ENCODE measurements around the gene TMTC2. TPM values are rescaled to one million over a fixed set of nuclear protein-coding genes. Genes with fewer than 3 reads are reported as not detected.

Gene TMTC2
- total and polyA plus RNA-seq, 3 donors from 2014 or later: 8.1 to 22.4 (median 19.4) TPM

DNA sequence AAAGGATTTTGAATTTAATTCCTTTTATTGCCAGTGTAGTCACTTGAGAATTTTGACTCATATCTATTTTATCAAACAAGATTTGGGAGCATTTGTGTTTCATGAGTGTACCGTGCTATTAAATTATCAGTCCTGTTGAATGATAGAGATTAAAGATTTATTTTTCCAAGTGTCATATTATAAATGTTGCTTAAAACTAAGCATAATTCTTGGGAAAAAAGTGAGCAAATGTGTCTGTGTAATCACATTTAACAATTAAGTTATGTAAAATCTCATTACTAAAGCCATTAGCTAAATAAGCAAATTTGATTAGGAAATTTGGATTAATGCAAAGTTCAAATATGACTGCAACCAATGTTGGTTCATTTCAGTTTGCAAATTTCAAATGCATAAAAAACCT is 266.7 kb downstream of the TMTC2 start:
- 91 to 94% methylated on average over 1 of the region's 1 CpG for WGBS, 2 donors

GRCh38 chr12:82954064-82954463 is 267.4 kb downstream of the TMTC2 start:
- H3K36me3 ChIP-seq (ENCODE audit: low read depth, missing control alignments): no peaks in the 10 kb centered on the region
- TF ChIP-seq, protein P1, sequence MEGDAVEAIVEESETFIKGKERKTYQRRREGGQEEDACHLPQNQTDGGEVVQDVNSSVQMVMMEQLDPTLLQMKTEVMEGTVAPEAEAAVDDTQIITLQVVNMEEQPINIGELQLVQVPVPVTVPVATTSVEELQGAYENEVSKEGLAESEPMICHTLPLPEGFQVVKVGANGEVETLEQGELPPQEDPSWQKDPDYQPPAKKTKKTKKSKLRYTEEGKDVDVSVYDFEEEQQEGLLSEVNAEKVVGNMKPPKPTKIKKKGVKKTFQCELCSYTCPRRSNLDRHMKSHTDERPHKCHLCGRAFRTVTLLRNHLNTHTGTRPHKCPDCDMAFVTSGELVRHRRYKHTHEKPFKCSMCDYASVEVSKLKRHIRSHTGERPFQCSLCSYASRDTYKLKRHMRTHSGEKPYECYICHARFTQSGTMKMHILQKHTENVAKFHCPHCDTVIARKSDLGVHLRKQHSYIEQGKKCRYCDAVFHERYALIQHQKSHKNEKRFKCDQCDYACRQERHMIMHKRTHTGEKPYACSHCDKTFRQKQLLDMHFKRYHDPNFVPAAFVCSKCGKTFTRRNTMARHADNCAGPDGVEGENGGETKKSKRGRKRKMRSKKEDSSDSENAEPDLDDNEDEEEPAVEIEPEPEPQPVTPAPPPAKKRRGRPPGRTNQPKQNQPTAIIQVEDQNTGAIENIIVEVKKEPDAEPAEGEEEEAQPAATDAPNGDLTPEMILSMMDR (IDR thresholded peaks at IDR 0.05): no peak
- TF ChIP-seq POLR2A (IDR thresholded peaks at IDR 0.05): no peak
- no peak for DNase-seq
- 85 to 94% methylated on average over 3 of the region's 3 CpGs for WGBS, 2 donors
- intact Hi-C loops (cut with DNase I; ENCODE audit: low total_unique reads): no loop called here
- H3K4me1 ChIP-seq: no peaks in the 10 kb centered on the region
- no peak overlapping the region for H3K27ac ChIP-seq
- H3K9me3 ChIP-seq: no peaks in the 10 kb centered on the region
- H3K4me3 ChIP-seq: no peak overlapping the region
- H3K27me3 ChIP-seq: no peaks in the 10 kb centered on the region

More for the DNA sequence above, 266.7 kb downstream of the TMTC2 start:
- Histone ChIP-seq H3K27ac (no peak overlapping the region), H3K36me3 (ENCODE audit: low read depth, missing control alignments) (no peaks in the 10 kb centered on the region), H3K4me3 (no peak overlapping the region), H3K27me3 (no peaks in the 10 kb centered on the region), H3K4me1 (no peaks in the 10 kb centered on the region), H3K9me3 (no peaks in the 10 kb centered on the region)
- no peak for DNase-seq
- intact Hi-C loops (cut with DNase I; ENCODE audit: low total_unique reads): no loop called here
- TF ChIP-seq, protein P1 (IDR thresholded peaks at IDR 0.05): no peak
- TF ChIP-seq POLR2A (IDR thresholded peaks at IDR 0.05): no peak

DNA sequence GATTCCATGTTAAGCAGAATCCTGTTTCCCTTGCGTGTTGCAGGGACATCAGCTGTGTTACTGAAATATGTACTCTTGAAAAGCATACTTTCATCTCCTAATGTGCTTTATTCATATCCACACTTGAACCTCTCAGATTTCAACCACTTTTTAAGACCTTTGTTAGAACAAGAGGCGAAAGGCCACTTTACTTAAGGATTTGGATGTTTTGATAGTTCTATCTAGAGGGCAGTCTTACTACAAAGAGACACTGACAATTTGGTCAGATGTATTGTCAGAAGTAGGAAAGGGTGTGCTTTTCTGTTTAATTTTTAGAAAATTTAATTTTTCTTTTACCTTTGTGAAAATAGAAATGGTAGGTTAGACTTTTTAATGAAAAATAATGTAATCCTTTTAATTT is 267.9 kb downstream of the TMTC2 start:
- no peak overlapping the region for H3K4me3 ChIP-seq
- 96 to 98% methylated on average over 2 of the region's 2 CpGs for WGBS, 2 donors
- DNase-seq: no peak
- no peaks in the 10 kb centered on the region for H3K4me1 ChIP-seq
- TF ChIP-seq POLR2A (IDR thresholded peaks at IDR 0.05): no peak
- TF ChIP-seq, protein P1 (IDR thresholded peaks at IDR 0.05): no peak
- intact Hi-C loops (cut with DNase I; ENCODE audit: low total_unique reads): no loop called here
- no peaks in the 10 kb centered on the region for H3K9me3 ChIP-seq
- H3K36me3 ChIP-seq (ENCODE audit: low read depth, missing control alignments): no peaks in the 10 kb centered on the region
- no peaks in the 10 kb centered on the region for H3K27me3 ChIP-seq
- no peak overlapping the region for H3K27ac ChIP-seq

DNA sequence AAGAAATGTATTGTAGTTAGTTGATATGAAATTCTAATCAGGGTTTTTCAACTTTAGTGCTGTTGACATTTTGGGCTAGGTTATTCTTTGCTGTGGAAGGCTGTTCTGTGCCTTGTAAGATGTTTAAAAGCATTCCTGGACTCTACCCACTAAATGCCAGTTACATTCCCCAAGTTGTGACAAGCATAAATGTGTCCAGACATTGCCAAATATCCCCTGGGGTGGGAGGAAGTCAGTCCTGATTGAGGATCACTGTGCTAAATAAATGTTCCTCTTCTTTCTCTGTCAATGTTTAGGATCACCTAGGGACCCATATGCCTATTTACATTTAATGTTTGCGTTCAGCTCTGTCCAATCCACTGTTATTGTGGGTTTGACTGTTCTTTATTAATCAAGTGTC is 268.3 kb downstream of the TMTC2 start:
- no peaks in the 10 kb centered on the region for H3K4me1 ChIP-seq
- H3K27ac ChIP-seq: no peak overlapping the region
- intact Hi-C loops (cut with DNase I; ENCODE audit: low total_unique reads): no loop called here
- DNase-seq: no peak
- H3K36me3 ChIP-seq (ENCODE audit: low read depth, missing control alignments): no peaks in the 10 kb centered on the region
- no peak overlapping the region for H3K4me3 ChIP-seq
- TF ChIP-seq POLR2A (IDR thresholded peaks at IDR 0.05): no peak
- TF ChIP-seq, protein P1 (IDR thresholded peaks at IDR 0.05): no peak
- H3K9me3 ChIP-seq: no peaks in the 10 kb centered on the region
- H3K27me3 ChIP-seq: no peaks in the 10 kb centered on the region
- WGBS, 2 donors: 91 to 94% methylated on average over 1 of the region's 1 CpG

DNA sequence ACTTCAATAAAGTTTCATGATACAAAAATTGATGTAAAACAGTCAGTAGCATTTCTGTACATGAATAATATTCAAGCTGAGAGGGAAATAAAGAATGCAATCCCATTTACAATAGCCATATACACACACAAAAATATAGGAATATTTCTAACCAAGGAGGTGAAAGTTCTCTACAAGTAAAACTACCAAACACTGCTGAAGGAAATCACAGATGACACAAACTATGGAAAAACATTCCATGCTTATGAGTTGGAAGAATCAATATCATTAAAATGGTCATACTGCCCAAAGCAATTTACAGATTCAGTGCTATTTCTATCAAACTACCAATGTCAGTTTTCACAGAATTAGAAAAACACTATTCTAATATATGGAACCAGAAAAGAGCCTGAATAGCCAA is 272.3 kb downstream of the TMTC2 start:
- Histone ChIP-seq H3K27me3 (no peaks in the 10 kb centered on the region), H3K27ac (no peak overlapping the region), H3K4me3 (no peak overlapping the region), H3K9me3 (no peaks in the 10 kb centered on the region), H3K36me3 (ENCODE audit: low read depth, missing control alignments) (no peaks in the 10 kb centered on the region), H3K4me1 (no peaks in the 10 kb centered on the region)
- intact Hi-C loops (cut with DNase I; ENCODE audit: low total_unique reads): no loop called here
- DNase-seq: no peak
- TF ChIP-seq POLR2A (IDR thresholded peaks at IDR 0.05): no peak
- TF ChIP-seq, protein P1 (IDR thresholded peaks at IDR 0.05): no peak

Data from testis (tissue), 3 donors.